Retinal pigment epithelial cell (primary cell): ENCODE measurements around the gene NCOR1.

Experiments used
- DNase-seq: peaks from one replicate; pipeline ENCODE4 v3.0.0-alpha.2; 2010; ENCODE audit warnings: low read depth
- H3K4me3 ChIP-seq: 2 replicates; pipeline ENCODE4 v1.5.1; 2011; ENCODE audit warnings: mild to moderate bottlenecking, low read length, control low read depth, moderate library complexity
- CTCF ChIP-seq: conservative IDR thresholded peaks from 2 replicates; pipeline ENCODE4 v1.5.1; 2011; ENCODE audit warnings: low read depth, low read length, control low read depth, inconsistent platforms

NCOR1 gene

DNA sequence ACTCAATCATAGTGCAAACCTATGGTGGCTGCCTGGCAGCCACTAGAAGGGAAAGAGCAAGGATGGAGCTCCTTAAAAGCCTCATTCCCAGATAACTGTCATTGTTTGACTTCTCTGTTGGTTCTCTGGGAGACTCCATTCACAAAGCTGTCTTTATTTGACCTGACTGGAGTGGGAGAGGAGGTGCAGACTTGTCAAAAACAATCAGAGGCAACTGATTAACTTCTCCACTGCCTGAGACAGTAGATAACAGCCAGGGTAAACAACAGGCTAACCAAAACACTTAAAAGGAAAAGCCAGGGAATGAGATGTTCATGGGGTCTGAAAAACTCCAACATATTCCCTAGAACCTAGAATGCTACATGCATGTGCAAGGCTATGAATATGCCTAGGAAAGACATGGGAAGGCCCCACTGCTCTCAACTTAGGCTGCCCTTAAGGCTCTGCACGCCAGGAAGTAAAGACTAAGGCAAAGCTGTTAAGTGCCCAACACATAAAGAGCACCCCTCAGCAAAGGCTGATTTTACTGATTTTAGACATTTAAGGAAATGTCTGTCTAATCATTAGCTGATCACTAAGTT, 133.7 kb downstream of the NCOR1 start:
- no peak overlapping the region for H3K4me3 ChIP-seq
- TF ChIP-seq CTCF: no peak
- no peak for DNase-seq

DNA sequence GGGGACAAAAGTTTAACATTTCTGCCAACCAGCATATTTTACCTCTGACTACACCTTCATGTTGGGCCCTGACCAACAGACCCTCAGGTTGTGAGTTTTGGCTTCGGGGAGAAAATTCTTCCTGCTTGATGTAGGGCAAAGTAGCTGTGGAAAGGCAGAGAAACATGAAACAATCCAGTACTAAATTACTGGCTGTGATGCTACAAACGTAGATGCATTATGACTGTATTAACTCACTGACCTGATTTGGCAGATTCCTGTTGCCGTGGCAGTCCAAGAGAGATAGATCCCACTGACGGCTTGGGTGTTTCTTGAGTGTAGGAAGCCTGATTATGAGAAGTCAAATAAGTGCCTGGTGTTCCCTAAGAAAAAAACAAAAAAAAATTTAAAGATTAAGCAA, 135.0 kb downstream of the NCOR1 start:
- H3K4me3 ChIP-seq: no peak overlapping the region
- TF ChIP-seq CTCF: no peak
- DNase-seq: no peak

GRCh38 chr17:16075949-16076348, 139.4 kb downstream of the NCOR1 start:
- DNase-seq: no peak
- no peak for TF ChIP-seq CTCF
- no peak overlapping the region for H3K4me3 ChIP-seq

DNA sequence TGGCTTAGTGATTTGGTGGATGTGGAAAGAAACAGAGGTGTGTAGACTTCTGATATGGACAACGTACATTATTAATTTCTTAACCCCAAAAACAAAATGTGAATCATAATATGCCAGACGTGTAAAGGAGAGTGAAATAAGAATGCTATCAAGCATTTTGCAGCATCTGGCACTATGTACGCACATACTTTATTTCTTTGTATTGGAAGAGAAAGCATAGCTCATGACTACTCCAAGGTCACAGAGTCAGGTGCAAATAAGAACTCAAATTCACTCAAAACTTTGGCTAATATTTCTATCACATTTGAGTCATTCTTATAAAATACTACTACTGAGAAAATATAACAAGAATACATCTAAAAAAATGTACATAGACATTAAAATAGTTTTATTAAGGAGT, 140.9 kb downstream of the NCOR1 start:
- H3K4me3 ChIP-seq: no peak overlapping the region
- DNase-seq: no peak
- TF ChIP-seq CTCF: no peak

GRCh38 chr17:16073845-16074244, 141.5 kb downstream of the NCOR1 start:
- H3K4me3 ChIP-seq: no peak overlapping the region
- no peak for TF ChIP-seq CTCF
- no peak for DNase-seq

DNA sequence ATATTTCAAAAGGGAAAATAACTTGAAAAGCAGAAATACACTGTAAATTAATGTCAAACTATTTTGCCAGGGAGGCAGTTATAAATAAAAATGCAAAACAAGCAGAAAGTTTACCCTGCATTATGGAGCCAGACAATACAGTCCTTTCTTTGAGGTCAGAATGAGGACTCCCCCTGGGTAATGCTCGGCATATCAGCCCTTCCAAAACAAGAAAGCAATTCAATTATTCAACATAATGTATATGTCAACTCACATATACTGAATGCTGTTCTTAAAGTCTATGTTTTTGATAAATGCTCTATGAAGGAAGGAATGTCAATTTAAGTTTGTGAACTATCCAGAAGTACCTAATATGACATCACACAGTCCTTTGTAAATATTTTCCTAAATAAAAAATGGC, 143.3 kb downstream of the NCOR1 start:
- no peak overlapping the region for H3K4me3 ChIP-seq
- TF ChIP-seq CTCF: no peak
- no peak for DNase-seq

DNA sequence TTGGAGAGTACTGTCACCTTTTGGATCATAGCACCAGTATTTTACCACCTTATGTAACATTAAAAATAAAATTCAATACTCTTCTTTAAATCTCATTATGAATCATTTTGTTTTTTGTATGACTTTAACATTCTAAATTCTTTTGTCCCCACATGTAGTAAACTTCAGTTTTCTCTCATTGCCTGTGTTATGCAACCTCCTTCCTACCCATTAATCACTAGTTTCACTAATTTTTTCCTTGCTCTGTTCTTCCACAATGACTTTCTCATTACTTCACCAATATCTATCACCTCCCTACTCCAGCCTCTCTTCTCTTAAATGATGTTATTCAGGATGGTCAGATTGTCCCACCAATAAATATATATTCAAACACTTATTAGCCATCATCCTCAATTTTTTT, 147.0 kb downstream of the NCOR1 start:
- no peak for TF ChIP-seq CTCF
- DNase-seq: no peak

More for the DNA sequence above, 147.0 kb downstream of the NCOR1 start:
- H3K4me3 ChIP-seq: no peak overlapping the region
